ENCODE results near the gene TRIM54. TPM values are rescaled to one million over a fixed set of nuclear protein-coding genes. Genes with fewer than 3 reads are reported as not detected.

The TRIM54 gene
- total and polyA plus RNA-seq, 9 of the 15 experiments (the other 6 are each of a cell fraction or from before 2014, with no cell fraction given) = not detected

DNA sequence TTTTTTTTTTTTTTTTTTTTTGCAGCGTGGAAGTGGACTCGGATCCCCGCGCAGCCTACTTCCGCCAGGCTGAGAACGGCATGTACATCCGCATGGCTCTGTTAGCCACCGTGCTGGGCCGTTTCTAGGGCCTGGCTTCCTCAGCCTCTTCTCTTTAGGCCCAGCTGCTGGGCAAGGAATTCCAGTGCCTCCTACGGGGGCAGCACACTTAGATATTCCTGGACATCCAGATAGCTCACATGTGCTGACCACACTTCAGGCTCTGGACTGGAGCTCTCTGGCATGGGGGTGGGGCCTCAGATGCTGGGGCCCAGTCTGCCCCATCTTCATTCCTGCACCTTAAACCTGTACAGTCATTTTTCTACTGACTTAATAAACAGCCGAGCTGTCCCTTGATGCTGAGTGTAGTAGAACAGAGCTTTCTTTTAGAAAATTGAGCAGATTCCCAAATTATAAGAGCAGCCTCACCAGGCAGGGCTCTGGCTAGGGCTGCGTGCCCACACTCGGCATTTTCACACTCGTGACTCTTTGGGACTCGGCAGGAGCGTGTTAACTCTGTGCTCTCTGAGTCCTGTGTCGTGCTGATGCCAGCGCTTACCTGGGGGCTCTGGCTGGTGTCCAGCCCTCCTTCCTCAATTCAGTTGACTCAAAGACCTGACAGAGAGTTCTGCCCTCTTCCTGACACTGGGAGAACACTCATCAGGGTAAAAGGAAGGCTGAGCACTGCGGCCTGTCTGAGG is 38.7 kb upstream of the TRIM54 start:
- H3K79me2 ChIP-seq (ENCODE audit: control insufficient read depth, insufficient read depth, low read length) = no peaks in the 10 kb centered on the region
- ChIA-PET POLR2A (interaction anchor here (0.6 to 1.1 kb wide), 4 partner anchors 12 to 501 kb away, joined by 3 to 4 read pairs (median 3); no protein-coding TSS in a partner anchor), CTCF (ENCODE audit: low intra/inter-chr PET ratio) (no interaction called here)
- ATAC-seq (no peak), DNase-seq (ENCODE audit: extremely low read depth in 1 of 4, low spot score in 3 of 4) (no peak), FAIRE-seq (no peak)
- no peaks in the 10 kb centered on the region for H3K9me3 ChIP-seq (replicated peaks; ENCODE audit: control insufficient read depth, insufficient read depth, low read depth, low read length)
- TF ChIP-seq VEZF1 (CRISPR knock-in tag; IDR thresholded peaks at IDR 0.05) (no peak), ATF7 (IDR thresholded peaks at IDR 0.05) (no peak), ZNF79 (CRISPR knock-in tag; IDR thresholded peaks at IDR 0.05; ENCODE audit: low read depth) (no peak), TBP (optimal IDR thresholded peaks at IDR 0.05; ENCODE audit: low read depth, low read length) (no peak), CEBPG (CRISPR knock-in tag; IDR thresholded peaks at IDR 0.05) (no peak), CEBPG (tag; conservative IDR thresholded peaks at IDR 0.05 in 1 of 2, IDR thresholded peaks at IDR 0.05 in 1 of 2) (no peak), CTBP1 (IDR thresholded peaks at IDR 0.05; ENCODE audit: borderline replicate concordance) (no peak)
- H3K9ac ChIP-seq (ENCODE audit: insufficient read depth in 1 of 2, low read depth in 2 of 2, low read length in 2 of 2) = no peak overlapping the region
- H3K4me2 ChIP-seq (ENCODE audit: insufficient read depth, low read length) = no peak overlapping the region
- no peaks in the 10 kb centered on the region for H3K9me1 ChIP-seq (ENCODE audit: control insufficient read depth, insufficient read depth, low read length)
- H3K36me3 ChIP-seq (ENCODE audit: control insufficient read depth, insufficient read depth, low read length) = peaks cover 61% of the 10 kb centered on the region
- H2AFZ ChIP-seq (ENCODE audit: low read depth, low read length) = no peak overlapping the region
- H3K27ac ChIP-seq (ENCODE audit: extremely low read depth, low read depth, low read length) = no peak overlapping the region
- intact Hi-C loops (cut with micrococcal nuclease) (no loop called here), in situ Hi-C loops (cut with MboI) (no loop called here)
- BruUV-seq (replicated peaks) = TSS peak; percentile 29
- WGBS (ENCODE audit: insufficient coverage, low coverage, missing lambda C conversion rate) = 90% methylated on average over 12 of the region's 19 CpGs
- no peak overlapping the region for H3K4me3 ChIP-seq
- 0 out of 2 replicates have a peak, but pooled peaks cover 4% of the 10 kb centered on the region for H4K20me1 ChIP-seq (replicated peaks; ENCODE audit: control insufficient read depth, insufficient read depth, low read length)
- no peaks in the 10 kb centered on the region for H3K27me3 ChIP-seq (ENCODE audit: control insufficient read depth in 2 of 2, insufficient read depth in 2 of 2, low read length in 2 of 2)
- H3K4me1 ChIP-seq (replicated peaks in 1 of 2; ENCODE audit: control insufficient read depth in 2 of 2, insufficient read depth in 2 of 2, low read length in 2 of 2) = peaks cover 0 to 6% of the 10 kb centered on the region in 2 experiments; a peak in 1 of 5 replicates
